ENCODE data around the gene PIAS1.
"Not testable (repeated sequence)": the region's sequence is repeated elsewhere in the genome, so short reads cannot be mapped to it uniquely, and the experiment has no call there.

The PIAS1 gene

DNA sequence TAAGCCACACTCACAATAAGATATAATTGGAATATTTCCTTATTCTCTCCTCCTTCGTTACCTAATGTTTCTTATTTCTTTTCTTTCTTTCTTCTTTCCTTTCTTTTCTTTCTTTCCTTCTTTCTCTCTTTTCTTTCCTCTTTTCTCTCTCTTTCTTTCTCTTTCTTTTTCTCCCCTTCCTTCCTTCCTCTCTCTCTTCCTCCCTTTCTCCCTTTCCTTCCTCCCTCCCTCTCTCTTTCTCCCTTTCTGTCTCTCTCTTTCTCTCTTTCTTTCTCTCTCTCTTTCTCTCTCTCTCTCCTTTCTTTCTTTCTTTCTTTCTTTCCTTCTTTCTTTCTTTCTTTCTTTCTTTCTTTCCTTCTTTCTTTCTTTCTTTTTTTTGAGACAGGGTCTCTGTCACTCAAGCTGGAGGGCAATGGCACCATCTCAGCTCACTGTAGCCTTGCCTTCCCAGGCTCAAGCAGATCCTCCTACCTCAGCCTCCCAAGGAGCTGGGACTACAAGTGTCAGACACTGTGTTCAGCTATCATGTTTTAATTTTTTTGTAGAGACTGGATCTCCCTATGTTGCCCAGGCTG lies 19.3 kb upstream of the PIAS1 start:
- no peak for DNase-seq

DNA sequence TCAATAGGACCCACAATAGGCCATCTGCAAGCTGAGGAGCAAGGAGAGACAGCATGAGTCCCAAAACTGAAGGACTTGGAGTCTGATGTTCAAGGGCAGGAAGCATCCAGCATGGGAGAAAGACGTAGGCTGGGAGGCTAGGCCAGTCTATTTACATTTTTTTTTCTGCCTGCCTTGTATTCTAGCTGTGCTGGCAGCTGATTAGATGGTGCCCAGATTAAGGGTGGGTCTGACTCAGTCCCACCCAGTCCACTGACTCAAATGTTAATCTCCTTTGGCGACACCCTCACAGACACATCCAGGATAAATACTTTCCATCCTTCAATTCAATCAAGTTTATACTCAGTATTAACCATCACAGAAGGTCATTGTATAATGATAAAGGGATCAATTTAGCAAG lies 15.9 kb upstream of the PIAS1 start:
- DNase-seq, result no peak

DNA sequence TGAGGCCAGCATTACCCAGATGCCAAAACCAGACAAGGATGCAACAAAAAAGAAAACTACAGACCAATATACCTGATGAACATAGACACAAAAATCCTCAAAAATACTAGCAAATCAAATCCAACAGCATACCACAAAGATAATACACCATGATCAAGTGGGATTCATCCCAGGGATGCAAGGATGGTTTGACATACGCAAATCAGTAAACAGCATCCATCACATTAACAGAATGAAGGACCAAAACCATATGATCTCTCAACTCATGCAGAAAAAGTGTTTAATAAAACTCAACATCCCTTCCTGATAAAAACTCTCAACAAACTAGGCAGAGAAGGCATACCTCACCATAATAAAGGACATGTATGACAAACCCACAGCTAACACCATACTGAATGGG lies 14.0 kb upstream of the PIAS1 start:
- no peak for DNase-seq

DNA sequence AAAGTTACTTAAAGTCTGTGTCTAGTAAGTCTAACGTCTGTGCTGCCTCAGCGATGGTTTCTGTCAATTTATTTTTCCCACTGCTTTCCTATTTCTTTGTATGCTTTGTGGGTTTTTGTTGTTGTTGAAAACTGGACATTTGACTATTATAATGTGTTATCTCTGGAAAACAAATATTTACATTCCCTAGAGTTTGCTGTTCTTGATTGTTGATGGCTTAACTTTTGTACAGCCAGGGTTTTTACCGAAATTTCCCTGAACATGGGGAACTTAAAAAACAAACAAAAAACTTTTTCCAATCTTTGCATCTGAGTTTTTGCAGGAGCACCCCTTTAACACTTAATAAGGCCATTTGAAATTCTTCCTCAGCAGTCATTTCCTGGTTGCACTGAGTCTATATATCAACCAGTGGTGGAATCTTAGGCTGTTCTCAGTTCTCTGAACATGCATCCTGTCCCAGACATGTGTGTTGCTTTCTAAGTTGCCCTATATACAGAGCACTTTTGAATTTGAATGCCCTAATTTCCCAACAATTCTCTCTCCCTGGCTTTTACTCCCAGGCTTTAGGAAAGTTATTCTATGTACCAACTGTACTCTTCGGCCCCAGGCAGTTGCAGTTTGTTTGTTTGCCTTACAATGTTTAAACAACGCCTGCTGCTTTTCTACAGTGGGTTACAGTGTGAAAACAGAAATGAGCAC lies 11.8 kb upstream of the PIAS1 start:
- no peak for DNase-seq

DNA sequence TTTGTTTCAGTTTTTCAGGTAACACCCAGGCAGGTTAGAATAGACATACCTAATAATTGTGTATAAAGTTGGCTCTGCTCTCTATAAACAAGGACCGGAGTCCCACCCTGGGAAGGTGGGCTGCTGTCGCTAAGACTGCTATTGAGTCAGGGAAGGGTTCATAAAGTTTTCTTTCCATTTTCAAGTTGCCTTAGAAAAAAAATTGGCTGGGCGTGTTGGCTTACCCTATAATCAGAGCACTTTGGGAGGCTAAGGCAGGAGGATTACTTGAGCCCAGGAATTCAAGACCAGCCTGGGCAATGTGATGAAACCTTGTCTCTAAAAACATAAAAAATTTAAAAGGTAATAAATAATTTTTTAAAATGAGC lies 11.3 kb upstream of the PIAS1 start:
- DNase-seq, result no peak

DNA sequence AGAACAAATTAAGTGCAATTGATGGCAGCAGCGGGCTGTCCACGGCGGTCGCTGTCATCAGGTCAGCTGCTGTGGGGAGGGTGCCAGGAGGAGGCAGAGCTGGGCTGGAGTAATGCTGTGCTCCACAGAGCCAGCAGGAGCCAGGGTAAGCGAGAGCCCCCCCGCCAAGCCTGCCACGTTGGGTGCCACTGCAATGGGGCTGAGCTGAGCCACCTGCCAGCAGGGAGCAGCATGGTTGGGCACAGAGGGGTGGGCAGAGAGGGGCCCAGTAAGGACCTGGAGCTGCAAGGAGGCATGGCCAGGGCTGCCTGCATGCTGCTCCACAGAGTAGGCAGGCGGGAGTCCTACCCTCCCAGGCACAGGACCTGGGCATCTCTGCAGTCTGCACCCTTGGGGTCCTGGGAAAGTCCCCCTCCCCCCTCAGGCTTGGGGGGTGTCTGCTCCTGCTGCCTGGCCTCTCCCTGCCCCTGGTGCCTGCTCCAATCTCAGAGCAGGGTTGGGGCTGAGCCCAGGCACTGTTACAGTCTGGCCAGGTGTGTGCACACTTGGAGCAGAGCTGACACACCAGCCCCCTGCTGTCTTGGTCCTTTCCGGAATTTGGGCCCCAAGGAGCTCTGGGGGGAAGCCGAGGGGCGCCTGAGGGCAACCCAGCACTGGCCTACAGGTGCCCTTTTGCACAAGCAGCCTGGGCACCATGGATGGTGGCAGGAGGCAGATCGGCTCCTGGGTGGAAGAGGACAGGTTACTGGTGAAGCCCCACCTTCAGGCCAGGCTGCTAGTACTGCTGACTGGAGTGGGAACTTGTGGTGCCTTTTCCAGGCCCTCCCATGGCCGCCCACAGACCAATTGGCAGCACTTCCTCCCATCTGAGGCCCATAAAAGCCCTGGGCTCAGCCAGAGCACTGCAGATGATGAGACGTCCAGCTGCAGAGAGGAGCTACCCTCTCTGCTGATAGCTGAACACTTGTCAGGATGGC lies 8.5 kb upstream of the PIAS1 start:
- DNase-seq, result no peak

DNA sequence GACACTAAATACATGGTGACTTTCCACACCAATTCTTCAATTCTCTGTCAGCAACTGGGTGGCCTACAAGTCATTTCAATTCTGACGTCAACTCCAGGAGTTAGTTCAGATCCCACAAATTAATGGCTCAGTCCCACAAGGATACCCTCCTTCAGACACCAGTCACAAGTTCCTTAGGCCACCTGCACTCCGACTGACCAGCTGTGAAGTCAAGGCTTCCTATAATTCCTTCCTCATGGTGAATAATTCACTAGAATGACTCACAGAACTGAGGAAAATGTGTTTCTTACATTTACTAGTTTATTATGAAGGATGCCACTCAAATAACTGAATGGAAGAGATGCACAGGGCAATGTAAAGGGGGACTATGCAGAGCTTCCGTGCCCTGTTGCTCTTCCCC lies 6.3 kb upstream of the PIAS1 start:
- DNase-seq, result no peak

DNA sequence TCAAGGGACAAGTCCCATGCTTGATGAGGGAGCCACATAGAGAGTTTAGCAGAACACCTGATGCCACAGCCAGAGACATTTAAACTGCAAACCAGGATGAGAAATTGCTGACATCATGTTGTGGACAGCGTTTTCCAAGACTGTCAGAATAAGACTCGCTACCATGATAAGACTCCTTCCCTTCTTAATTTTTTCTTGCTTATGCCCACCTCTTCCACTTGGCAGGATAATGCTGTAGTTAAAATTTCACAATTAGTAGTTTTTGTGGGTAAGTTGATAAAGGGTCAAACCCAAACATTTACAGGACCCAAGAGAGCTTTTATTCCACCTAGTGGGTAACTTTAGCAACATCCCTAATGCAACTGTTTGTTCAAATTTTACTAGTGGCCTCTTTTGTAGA lies 3.0 kb upstream of the PIAS1 start:
- DNase-seq, result no peak

DNA sequence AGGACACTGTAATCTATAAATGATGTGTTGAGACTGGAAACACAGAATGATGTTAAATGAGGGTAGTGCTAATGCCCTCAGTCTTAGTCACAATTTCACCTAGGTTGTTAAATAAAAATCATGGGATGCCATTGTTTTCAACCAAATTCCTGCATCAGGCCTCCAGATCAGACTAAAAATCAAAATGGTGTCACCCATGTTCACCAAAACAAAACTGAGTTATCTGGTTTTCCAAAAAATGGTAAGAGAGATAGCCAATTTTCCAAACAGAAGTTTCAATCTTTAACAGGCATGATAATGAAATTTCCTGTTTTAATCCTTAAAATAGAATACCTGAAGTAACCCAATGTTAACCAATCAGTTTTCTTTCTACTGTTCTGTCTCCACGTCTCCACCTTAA lies 2.2 kb upstream of the PIAS1 start:
- no peak for DNase-seq

DNA sequence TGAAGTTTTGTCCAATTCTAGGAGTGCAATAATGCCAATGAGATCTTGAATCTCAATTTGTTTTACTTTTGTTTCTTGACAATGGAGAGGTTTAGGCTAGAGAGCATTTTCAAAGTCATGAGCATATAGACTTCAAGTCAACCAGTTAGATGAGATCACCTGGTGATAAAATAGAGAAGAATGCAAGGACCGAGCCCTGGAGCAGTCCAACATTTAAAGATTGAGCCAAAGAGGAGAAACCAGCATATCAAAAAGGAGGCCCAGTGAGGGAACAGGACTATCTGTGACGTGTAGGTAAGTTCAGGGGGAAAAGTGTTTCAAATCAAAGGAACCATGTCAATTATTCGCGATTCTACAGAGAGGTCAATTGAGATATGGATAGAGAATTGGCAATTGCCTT lies 1.7 kb upstream of the PIAS1 start:
- no peak for DNase-seq

DNA sequence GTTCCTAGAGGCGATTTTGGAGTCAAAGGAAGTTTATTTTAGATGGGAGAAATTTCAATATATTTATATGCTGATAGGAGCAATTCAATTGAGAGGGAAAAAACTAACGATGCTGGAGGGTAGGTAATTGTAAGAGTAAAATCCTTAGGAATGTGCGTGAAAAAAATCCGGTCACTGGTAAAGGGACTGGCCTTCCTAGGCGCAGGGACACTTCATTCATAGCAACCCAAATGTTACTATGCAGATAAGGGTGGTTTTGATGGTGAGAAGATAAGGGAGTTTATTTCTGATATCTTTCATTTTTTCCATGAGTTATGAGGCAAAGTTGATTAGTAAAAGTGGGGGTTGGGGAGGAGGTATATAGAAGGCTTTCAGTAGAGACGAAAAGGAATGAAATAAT lies 1.1 kb upstream of the PIAS1 start:
- DNase-seq, result no peak

DNA sequence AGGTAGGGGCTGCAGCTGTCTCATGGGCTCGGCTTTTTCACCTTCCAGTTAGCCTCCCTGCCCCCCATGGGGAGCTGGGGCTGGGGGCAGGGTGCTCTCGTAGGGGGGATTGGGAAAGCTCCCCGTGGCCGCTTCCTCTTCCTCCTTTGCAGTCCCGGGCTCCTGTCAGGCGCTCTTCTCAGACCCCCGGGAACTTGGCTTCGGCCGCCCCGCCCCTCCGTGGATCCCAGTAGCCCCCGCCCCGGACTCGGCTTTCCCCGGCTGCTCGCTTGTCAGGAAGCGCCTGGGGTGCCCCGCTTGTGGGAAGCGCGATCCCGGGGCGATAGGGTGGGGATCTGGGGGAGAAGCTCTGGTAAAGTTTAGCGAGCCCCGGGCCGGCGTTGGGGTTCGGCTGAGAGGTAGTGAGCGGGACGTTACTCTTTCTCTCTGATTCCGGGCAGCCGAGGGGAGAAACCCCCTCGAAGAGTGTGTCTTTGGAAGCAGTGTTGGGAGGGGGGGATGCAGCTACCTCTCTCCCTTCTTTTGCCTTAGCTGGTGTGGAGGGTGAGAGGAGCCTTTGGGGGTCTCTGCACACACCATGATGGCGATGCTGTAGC lies 611 bp downstream of the PIAS1 start:
- DNase-seq, result peak; percentile 36

DNA sequence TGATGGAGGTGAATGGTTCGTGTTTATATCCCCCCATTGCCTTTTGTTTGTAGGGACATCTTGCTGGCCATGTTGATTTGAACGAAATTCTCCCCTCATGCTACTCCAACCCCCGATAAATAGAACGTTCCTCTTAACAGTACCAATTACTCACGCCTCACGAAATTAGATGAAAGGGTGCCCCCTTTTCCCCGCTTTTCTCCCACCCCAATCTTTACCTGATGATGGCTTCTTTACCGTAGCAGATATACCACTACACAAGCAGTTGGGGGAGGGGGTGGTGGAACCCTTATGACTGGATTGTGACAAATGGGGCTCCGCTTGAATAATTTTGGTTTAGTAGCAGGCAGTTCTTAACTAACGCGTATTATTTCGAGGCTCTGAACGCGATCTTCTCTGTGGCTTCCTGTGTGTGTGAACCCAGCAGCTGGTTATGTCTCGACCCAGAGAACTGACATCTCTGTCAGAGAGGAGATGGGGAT lies 1.1 kb downstream of the PIAS1 start:
- DNase-seq, result peak; percentile 28

DNA sequence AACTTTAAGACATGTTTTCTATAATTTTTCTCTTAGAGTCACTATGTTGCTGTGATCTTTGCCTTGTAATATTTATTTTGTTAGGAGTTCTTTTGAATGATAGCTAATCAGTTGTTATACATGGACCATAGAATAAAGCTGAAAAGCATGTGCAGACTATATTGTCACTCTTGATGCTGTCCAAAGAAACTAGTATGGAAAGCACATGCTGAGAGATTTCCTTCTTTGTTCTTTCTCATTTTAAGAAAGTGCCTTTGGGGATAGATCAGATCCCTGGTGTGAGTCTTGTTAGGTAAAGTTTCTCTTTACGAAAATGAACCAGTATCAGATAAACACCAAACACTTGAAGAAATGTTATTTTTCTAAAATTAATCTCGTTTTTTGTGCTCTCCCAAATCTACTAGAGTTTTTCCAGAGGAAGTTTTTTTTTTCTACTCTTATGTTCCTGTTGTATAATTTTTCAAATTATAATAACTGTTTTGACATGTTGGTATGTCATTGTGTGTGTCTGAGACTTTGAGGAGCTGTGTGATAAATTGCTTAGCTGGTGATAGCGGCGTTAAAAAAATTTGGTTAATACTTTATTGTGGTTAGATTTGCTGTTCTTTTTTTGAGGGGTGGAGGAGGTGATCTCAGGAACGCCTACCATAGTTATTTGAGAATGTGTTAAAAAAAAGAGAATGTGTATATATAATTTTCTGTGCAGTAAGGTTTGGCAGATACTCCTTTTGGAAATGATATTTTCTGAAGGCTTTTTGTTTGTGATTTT lies 2.2 kb downstream of the PIAS1 start:
- DNase-seq, result no peak

DNA sequence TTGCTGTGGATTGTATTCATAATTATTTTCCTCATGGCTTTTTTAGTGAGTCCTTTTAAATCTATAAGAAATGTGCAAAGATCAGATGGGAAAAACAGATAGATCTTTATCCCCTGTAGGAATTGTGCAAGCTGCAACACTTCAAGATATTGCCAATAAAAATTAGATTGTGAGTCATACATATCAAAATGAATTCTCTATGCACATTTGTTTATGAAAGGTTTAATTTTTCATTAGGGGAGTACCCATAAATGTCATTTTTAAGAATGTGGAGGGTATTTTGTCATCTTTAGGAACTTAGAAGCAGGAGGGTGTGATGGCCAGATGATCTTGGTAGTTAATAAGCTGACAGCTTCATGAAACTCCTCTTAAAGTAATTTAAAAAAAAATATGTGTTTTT lies 2.9 kb downstream of the PIAS1 start:
- DNase-seq, result no peak

DNA sequence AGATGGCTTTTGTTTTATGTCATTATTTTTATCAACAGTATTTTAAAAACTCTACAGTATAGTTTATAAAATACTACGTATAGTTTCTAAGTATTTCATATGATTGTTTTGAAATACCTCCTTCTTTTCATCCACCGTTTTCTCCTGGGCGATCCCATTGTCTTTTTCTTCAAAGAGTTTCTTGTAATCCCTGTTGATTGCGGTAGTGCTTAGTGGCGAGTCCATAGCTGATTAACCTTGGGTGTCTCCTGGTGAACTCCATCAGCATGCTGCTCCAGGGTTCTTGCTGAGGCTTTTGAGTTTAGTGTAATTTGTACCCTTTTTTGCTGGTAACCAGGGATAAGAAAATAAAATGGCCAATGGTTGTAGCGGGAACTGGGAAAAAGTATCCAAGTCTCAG lies 3.6 kb downstream of the PIAS1 start:
- no peak for DNase-seq

DNA sequence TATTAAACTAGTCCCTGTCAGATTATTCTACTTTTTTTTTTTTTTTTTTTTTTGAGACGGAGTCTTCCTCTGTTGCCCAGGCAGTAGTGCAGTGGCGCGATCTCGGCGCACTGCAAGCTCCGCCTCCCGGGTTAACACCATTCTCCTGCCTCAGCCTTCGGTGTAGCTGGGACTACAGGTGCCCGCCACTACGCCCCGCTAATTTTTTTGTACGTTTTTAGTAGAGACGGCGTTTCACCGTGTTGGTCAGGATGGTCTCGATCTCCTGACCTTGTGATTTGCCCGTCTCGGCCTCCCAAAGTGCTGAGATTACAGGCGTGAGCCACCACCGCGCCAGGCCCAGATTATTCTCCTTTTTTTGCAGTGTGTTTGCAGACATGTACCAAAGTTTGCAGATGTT lies 4.9 kb downstream of the PIAS1 start:
- DNase-seq, result not testable (repeated sequence)

DNA sequence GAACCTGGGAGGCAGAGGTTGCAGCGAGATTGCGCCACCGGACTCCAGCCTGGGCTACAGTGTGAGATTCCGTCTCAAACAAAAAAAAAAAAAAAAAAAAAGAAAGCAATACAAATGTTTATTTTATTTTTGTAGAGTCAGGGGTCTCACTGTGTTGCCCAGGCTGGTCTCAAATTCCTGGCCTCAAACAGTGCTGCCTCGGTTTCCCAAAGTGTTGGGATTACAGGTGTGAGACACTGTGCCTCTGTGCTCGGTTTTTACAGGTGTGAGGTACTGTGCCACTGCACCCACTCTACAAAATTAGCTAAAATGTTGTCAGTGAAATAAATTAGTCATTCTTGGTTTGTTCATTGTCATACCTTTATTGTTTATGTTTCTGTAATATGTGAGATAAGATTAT lies 5.5 kb downstream of the PIAS1 start:
- DNase-seq, result no peak

DNA sequence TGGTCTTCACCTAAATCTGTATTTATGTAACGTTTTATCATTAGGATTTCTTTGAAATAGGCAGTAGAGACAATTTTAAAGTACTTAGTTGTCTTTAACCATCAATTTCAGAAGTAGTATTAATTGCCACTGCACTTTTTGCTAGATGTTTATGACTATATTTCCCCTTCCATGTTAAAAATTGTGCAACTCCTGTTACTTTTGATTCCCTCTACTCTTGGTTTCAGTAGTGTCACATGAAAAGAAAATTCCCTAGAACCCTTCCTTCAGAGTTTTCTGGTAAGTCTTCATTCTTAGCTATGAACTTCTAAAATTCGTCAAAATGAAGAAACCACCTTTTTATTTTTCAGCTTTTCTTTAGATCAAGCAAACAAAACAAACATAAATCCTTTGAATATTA lies 7.1 kb downstream of the PIAS1 start:
- DNase-seq, result no peak

DNA sequence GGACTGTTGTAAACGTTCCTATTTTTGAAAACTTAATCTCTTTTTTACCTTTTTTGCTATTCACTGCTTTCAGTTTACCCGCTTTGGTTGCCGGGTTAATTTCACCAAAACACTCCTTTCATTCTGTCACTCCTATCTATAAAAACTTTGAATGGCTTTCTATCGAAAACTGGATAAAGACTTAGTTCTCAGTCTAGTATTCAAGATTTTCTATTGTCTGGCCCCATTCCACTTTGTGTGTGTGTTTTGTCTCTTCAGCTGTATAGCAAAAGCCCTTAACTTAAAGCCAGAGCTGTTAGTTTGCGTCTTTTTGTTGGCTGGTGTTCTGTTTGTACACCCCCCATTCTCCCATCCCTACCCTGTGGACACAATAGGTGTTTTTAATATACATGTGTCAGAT lies 7.5 kb downstream of the PIAS1 start:
- DNase-seq, result no peak

DNA sequence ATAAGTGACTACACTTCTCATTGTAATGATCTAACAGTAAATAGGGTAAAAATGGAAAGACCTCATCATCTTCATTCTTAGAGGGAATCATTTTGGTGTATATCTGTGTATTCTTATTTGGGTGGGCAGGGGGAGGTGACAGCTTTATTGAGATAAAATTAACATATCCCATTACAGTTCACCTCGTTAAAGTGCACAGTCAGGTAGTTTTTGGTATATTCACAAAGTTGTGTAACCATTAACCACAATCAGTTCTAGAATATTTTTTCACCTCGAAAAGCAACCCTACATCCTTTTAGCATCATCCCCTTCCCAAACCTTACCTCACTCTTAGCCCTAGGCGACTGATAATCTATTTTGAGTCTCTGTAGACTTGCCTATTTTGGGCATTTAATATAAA lies 8.1 kb downstream of the PIAS1 start:
- no peak for DNase-seq

DNA sequence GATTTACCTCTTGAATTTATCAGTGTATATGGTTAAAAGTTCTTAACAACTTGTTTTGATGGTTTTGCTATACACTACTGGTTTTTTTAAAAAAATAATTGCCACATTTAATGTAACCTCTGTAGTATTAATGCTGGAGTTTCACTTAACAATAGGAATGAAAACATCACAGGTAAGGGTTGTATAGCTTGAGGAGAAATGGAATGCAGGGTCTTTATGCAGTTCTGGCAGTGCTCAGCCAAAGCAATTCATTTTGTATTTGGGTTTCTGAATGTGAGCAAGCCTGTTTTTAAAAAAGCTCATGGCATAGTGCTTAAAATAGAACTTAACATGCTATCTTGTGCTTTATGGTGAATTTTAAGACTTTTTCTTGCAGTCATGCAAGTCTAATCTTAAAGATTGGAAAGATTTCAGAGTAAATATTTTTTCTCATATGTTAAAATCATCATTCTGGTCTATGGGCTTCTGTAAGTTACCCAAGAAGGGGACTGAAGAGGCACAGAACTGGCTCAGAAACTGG lies 8.9 kb downstream of the PIAS1 start:
- no peak for DNase-seq

DNA sequence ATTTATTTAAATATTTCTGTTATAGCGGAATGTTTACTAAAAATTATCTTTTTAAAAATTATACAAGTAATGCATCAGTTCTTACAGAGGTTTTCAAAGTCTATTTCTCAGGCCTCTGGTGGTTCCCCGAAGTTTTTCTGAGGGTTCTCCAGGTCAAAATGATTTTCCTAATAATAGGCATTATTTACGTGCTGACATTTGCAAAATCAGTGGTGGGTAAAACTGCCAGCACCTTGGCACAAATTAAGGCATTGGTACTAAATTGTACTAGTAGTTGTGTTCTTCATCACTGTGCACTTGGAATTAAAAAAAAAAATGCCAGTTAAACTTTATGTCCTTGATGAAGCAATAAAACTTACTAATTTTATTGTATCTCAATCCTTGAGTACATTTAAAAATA lies 9.5 kb downstream of the PIAS1 start:
- DNase-seq, result no peak

All from NCI-H1694 (cell line).